NCI-H1417 (cell line): Measurements from ENCODE around the gene EFCAB13.

ENCODE experiments used
- DNase-seq, 3 experiments: peaks; one replicate each; lab custom pipeline; 2025; lab: John Stamatoyannopoulos, UW

EFCAB13 gene

GRCh38 chr17:47295037-47295873 lies 28.5 kb upstream of the EFCAB13 start:
- DNase-seq, result no peak

GRCh38 chr17:47295874-47296255 lies 27.9 kb upstream of the EFCAB13 start:
- DNase-seq, result no peak

- DNase-seq, result no peak
Measured at GRCh38 chr17:47297661-47298400, 25.9 kb upstream of the EFCAB13 start.

GRCh38 chr17:47298712-47299111 lies 25.0 kb upstream of the EFCAB13 start:
- DNase-seq, result no peak

GRCh38 chr17:47299239-47299910 lies 24.4 kb upstream of the EFCAB13 start:
- no peak for DNase-seq

GRCh38 chr17:47300718-47301117 lies 23.0 kb upstream of the EFCAB13 start:
- DNase-seq, result no peak

GRCh38 chr17:47301161-47301560 lies 22.6 kb upstream of the EFCAB13 start:
- no peak for DNase-seq

GRCh38 chr17:47301831-47302230 lies 21.9 kb upstream of the EFCAB13 start:
- no peak for DNase-seq

GRCh38 chr17:47304186-47304585 lies 19.6 kb upstream of the EFCAB13 start:
- DNase-seq, result no peak

- no peak for DNase-seq
Measured at GRCh38 chr17:47305302-47305923, 18.3 kb upstream of the EFCAB13 start.

- peak in 2 of 3 experiments; percentile 36 to 69 for DNase-seq
Measured at GRCh38 chr17:47310186-47310733, 13.5 kb upstream of the EFCAB13 start.

- no peak for DNase-seq
Measured at GRCh38 chr17:47311420-47311819, 12.3 kb upstream of the EFCAB13 start.

- DNase-seq, result peak; percentile 24 to 80 (median 77)
Measured at GRCh38 chr17:47315451-47316266, 8.1 kb upstream of the EFCAB13 start.

- no peak for DNase-seq
Measured at GRCh38 chr17:47316311-47316710, 7.4 kb upstream of the EFCAB13 start.

GRCh38 chr17:47317119-47317518 lies 6.6 kb upstream of the EFCAB13 start:
- no peak for DNase-seq

GRCh38 chr17:47318197-47318918 lies 5.4 kb upstream of the EFCAB13 start:
- peak in 1 of 3 experiments; percentile 10 for DNase-seq

GRCh38 chr17:47320879-47321502 lies 2.8 kb upstream of the EFCAB13 start:
- no peak for DNase-seq

GRCh38 chr17:47324224-47325020 lies 667 bp downstream of the EFCAB13 start:
- DNase-seq, result peak; percentile 68 to 92 (median 89)

GRCh38 chr17:47325176-47325575 lies 1.4 kb downstream of the EFCAB13 start:
- no peak for DNase-seq
